NCI-H510A treated with DMSO at 0.1 percent for 48 hours (cell line): ENCODE measurements around the gene SLC19A3.
"Not testable (repeated sequence)": the region's sequence is repeated elsewhere in the genome, so short reads cannot be mapped to it uniquely, and the experiment has no call there.

Source experiments
- DNase-seq: peaks from one replicate; lab custom pipeline; 2025; lab: John Stamatoyannopoulos, UW

Gene SLC19A3

GRCh38 chr2:227703280-227703732 is 14.5 kb downstream of the SLC19A3 start:
- DNase-seq: peak; percentile 81

GRCh38 chr2:227701556-227701955 is 16.3 kb downstream of the SLC19A3 start:
- DNase-seq: no peak

DNA sequence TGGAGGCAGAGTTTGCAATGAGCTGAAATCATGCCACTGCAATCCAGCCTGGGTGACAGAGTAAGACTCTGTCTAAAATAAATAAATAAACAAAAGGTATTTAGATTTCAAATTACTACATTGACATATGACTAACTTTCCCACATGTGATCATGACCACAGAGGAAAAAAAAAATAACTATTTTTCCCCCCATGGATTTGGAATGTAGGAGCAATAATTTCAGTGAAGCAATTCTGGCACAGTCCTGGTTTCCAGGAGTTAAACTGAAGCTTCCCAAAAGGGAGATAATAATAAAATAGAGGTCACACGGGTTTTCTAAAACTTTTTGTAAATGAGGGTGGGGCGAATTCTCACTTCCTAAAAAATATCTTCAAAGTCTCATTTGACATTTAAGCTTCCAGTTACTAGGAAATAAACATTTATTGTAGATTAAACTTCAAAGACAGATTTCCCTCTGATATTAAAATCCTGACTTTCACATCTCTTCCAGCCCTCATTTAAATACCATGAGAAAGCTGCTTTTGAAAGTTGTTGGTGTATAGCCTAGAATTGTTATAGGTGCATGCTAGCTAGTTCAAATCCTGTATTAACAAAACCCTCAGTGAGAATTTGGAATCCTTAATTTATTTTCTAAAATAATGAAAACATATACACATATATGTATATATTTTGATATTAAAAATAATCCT is 20.7 kb downstream of the SLC19A3 start:
- no peak for DNase-seq

DNA sequence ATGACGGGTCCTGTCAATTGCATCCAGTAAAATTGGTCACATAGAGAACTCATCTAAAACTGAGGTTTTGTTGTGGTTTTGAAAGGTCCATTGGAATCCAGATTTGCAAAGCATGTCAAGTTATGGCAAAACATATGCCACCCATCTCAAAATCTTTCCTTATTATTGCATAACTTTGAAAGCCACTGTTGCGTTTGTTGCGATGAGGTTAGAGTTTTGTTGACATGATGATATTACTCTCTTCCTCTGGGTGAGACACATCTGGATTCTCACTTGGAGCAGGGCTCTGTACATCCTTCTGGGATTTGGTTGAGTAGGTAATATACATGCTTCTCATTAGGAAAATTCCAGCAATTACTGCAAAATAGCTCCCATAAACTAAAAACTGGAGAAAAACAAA is 30.6 kb downstream of the SLC19A3 start:
- no peak for DNase-seq

DNA sequence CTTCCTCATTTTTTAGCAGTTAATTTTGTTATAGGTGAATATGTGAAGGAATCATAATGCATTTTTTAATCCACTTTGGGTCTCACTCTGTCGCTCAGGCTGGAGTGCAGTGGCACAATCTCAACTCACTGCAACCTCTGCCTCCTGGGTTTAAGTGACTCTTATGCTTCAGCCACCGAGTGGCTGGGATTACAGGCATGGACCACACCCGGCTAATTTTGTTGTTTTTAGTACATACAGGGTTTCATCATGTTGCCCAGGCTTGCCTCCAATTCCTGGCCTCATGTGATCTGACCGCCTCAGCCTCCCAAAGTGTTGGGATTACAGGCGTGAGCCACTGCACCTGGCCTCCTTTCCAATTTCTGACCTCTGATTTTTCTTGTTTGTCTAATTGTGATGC is 33.6 kb downstream of the SLC19A3 start:
- DNase-seq: no peak

DNA sequence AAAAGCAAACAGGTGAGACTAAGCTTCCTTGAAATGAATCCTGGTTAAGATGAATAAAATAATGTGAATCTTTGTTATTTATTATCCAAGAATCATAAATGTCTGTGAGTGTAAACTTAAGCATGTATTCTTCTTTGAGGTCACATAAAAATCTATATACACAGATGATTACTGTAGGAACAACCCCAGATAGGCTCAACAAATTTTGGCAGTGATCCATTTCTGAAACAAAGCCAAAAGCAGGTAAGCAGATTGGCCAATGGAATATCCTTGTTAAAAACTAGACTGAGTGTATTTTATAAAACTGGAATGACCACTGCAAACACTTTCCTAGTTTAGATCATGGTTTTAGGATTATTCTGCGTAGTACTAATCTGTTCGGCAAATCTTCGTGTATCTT is 39.9 kb downstream of the SLC19A3 start:
- no peak for DNase-seq

DNA sequence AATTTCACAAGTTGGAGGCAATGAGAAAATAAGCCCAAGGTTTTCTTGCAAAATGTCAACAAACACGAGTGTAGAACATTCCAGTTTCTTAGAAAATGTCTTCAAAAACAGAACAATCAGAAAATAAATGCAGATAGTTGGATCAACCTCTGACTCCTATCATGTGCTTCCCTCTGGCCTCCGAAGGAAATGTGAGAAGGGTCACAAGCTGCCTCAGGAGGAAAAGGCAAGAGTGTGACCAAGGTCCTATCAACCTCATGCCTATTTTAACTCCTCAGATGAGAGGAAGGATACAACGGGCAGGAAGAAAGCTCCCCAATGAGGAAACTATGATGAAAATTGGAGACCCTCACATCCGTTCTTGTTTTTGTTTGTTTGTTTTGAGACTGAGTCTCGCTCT is 43.3 kb downstream of the SLC19A3 start:
- DNase-seq: no peak

GRCh38 chr2:227673620-227674019 is 44.2 kb downstream of the SLC19A3 start:
- DNase-seq: not testable (repeated sequence)

DNA sequence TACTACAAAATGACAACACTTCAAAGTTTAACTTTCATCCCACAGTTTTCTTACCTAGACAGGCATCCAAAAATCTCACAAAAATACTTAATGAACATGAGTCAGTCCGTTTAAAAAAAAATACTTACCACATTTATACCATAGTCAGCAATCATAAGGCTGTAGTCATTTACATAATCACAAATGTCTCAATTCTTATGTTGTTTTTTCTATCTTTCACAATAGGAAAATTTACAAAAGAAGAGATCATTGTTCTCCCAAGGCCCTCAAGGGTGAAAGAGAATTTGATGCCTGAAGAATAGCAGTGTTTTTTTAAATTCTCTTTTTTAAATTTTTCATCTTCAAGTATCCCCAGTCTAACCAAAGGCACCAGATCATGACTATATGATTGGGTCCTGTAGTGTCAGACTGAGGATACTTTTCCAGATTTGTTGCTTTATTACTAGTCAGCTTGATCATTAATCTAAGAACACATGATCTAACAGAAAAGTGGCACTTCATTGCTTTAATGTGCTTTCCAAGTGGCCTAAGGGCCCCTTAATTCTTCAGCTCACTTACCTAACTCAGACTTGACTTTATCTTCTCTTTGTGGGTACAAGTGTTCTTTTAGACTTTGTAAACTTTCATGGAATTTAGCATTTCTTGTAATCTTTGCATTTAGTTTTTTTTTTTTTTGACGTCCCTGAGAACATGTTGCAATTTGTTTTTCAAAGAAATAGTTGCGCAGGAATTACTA is 46.5 kb downstream of the SLC19A3 start:
- no peak for DNase-seq

DNA sequence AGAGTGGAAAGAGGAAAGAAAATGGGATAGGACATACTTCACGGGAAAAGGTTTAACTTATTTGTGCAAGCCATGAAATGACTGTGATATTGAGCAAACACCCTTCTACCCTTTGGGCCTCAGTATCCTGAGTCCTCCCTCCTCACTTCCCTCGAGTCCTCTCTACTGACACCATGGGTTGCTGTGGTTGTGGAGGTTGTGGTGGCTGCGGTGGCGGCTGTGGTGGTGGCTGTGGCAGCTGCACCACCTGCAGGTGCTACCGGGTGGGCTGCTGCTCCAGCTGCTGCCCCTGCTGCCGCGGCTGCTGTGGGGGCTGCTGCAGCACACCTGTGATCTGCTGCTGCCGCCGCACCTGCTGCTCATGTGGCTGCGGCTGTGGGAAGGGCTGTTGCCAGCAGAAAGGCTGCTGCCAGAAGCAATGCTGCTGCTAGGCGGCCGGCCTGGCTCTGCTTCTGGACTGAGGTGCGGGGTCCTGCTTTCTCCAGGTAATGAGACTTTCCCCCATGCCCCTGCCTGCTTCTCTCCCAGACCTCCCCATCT is 51.1 kb downstream of the SLC19A3 start, which contains the start of gene SCYGR5:
SCYGR5 (plus strand) TSS at position 174 of the 540 bp plus-strand sequence; CDS start at position 174, 0 bp downstream.
- peak; percentile 56 for DNase-seq

DNA sequence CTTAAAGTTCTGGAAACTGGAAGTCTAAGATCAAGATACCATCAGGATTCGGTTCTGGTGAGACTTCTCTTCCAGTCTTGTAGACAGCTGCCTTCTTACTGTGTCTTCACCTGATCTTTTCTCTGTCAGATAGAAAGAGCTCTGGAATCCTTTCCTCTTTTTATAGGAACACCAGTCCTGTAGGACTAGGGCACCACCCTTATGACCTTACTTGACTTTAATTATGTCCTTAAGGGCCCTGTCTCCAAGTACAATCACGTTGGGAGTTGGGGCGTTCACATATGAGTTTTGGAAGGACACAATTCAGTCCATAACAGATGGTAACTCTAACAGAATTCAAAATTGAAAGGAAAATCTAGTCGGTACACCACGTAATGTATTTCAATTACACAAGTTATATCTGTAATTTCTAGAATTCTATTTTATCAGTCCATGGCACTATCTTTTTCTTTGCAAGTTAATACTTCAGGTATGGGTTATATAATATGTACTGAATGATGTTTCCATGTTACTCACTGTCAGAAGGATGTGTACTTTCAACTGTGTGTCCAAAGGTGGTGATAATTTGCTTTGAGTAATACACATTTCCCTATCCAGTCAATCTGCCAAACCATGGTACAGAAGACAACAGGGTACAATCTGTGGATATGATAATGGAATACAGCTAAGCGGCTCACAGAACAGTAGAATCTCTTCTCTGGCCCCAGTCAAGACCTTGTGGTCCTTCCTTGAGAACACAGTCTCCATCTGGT is 52.5 kb downstream of the SLC19A3 start:
- no peak for DNase-seq

- no peak for DNase-seq
Observed at GRCh38 chr2:227661827-227662226, 56.0 kb downstream of the SLC19A3 start.

GRCh38 chr2:227661025-227661649 is 56.7 kb downstream of the SLC19A3 start:
- DNase-seq: no peak

- DNase-seq: no peak
Observed at GRCh38 chr2:227657199-227657845, 60.5 kb downstream of the SLC19A3 start.

DNA sequence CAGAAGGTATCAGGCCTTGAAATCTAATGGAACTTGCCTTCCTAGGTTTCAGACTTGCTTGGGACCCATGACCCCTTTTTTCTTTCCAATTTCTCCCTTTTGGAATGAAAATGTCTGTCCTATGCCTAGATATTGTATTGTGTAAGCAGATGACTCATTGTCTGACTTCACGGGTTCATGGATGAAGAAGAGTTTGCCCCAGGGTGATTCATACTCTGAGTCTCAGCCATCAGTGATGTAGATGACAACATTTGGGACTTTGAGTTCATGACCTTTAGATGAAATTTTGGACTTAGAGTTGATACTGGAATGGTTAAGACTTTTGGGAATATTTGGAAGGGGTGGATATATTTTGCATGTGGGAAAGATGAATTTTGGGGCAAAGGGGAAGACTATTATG is 62.4 kb downstream of the SLC19A3 start:
- no peak for DNase-seq

GRCh38 chr2:227654426-227654825 is 63.4 kb downstream of the SLC19A3 start:
- DNase-seq: no peak

DNA sequence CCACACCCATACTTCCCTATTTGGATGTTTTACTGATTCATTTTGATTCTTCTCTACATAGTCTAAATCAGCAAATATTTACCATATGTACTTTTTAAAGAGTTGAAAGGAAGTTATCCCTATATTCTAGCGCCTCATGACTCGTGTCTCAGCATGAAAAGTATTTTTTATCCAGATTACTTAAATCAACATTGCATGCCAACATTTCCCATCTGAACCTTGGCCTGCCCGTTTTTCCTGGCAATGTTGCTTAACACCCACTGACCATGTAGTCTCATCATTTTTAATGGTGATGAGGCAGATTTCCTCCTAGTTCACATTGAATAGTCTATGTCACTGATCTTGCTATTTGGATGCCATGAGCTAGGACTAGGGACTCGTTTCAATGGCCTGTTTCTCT is 64.4 kb downstream of the SLC19A3 start:
- no peak for DNase-seq

DNA sequence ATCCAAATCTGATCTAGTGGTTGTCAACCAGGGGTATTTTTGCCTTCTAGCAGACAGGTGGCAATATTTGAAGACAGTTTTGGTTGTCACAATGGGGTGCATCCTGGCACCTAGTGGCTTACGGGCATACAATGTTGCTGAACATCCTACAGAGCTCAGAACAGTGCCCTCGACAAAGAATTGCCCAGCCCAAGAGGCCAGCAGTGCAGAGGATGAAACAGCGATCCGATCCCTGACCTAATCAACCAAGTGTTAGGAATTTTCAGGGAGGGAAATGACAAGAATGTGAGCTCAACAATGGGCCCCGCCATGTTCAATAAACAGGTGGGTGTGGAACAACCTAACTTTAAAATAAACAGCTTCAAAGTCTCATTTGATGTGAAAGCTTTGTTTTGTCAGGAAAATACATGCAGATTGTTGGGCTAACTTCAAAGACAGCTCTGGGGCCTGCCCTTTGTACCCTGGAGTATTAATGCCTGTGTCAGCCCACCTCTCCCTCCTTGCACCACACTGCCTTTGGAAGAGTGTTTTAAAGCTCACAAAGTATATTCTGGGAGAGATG is 73.8 kb downstream of the SLC19A3 start:
- DNase-seq: no peak

DNA sequence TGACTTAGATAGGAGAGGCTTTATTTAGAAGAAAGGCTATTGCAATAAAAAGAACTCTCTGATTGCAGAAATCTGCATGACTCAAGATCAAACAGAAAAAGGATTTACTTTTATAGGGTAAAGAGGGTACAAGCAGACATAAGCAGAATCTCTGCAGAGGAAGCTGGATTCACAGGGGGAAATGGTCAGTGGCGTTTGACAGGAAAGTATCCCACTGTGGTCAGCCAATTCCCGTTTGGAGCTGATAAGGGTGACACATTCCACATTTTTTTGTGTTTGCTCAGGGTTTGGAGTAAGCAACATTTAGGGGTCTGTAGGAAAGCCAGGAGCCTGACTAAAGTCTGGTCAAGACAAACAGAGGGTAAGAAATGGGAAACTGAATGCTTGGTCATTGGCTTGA is 75.2 kb downstream of the SLC19A3 start:
- DNase-seq: no peak

- no peak for DNase-seq
Observed at GRCh38 chr2:227634201-227634600, 83.6 kb downstream of the SLC19A3 start.
